Measurements from ENCODE around the gene SPP1. TPM values are rescaled to one million over a fixed set of nuclear protein-coding genes. Genes with fewer than 3 reads are reported as not detected.

The SPP1 gene
- 3.7 and 11.1 TPM in 2 replicates for total RNA-seq
- long read RNA-seq, transcript SPP1-203 (7 exons, 1,473 nt): major isoform, 27 of 32 reads
- long read RNA-seq, partial matches to known transcripts: 0 of 32 reads
- long read RNA-seq, other reads (novel, unspliced or antisense): 0 of 32 reads

- Mint-ChIP-seq H3K27ac (no peak within 1 kb of the TSS), H3K4me3 (ENCODE audit: low read depth) (no peak within 1 kb of the TSS), H3K36me3 (ENCODE audit: insufficient read depth) (no peaks in the 10 kb centered on the region), H3K9me3 (ENCODE audit: low read depth) (no peaks in the 10 kb centered on the region), H3K27me3 (peaks cover 20% of the 10 kb centered on the region), H3K4me1 (ENCODE audit: low read depth) (peaks cover 11% of the 10 kb centered on the region)
- no peak for TF ChIP-seq CTCF (IDR thresholded peaks at IDR 0.05; ENCODE audit: unreplicated experiment)
- no peak for DNase-seq (ENCODE audit: low spot score, unreplicated experiment)
Measured at GRCh38 chr4:87975466-87975865, at the start of gene SPP1. Gene SPP1 (plus strand): TSS chr4:87975714. CDS start chr4:87976896, 1,182 bp downstream.

GRCh38 chr4:87926554-87927098 is 48.9 kb upstream of the SPP1 start:
- Mint-ChIP-seq H3K4me1 (ENCODE audit: low read depth) (peaks cover 5% of the 10 kb centered on the region), H3K27me3 (peaks cover 30% of the 10 kb centered on the region), H3K4me3 (ENCODE audit: low read depth) (no peak overlapping the region), H3K27ac (no peak overlapping the region), H3K36me3 (ENCODE audit: insufficient read depth) (no peaks in the 10 kb centered on the region), H3K9me3 (ENCODE audit: low read depth) (peaks cover 8% of the 10 kb centered on the region)
- no peak for DNase-seq (ENCODE audit: low spot score, unreplicated experiment)
- TF ChIP-seq CTCF (IDR thresholded peaks at IDR 0.05; ENCODE audit: unreplicated experiment): no peak

GRCh38 chr4:87930629-87931028 is 44.9 kb upstream of the SPP1 start:
- DNase-seq (ENCODE audit: low spot score, unreplicated experiment): no peak
- no peak overlapping the region for H3K4me3 Mint-ChIP-seq (ENCODE audit: low read depth)
- H3K27ac Mint-ChIP-seq: no peak overlapping the region
- no peak for TF ChIP-seq CTCF (IDR thresholded peaks at IDR 0.05; ENCODE audit: unreplicated experiment)
- H3K36me3 Mint-ChIP-seq (ENCODE audit: insufficient read depth): no peaks in the 10 kb centered on the region
- peaks cover 8% of the 10 kb centered on the region for H3K27me3 Mint-ChIP-seq
- H3K4me1 Mint-ChIP-seq (ENCODE audit: low read depth): no peaks in the 10 kb centered on the region
- H3K9me3 Mint-ChIP-seq (ENCODE audit: low read depth): peaks cover 10% of the 10 kb centered on the region

GRCh38 chr4:87931932-87932331 is 43.6 kb upstream of the SPP1 start:
- no peak overlapping the region for H3K27ac Mint-ChIP-seq
- H3K27me3 Mint-ChIP-seq: peaks cover 10% of the 10 kb centered on the region
- no peak for DNase-seq (ENCODE audit: low spot score, unreplicated experiment)
- H3K36me3 Mint-ChIP-seq (ENCODE audit: insufficient read depth): no peaks in the 10 kb centered on the region
- no peak overlapping the region for H3K4me3 Mint-ChIP-seq (ENCODE audit: low read depth)
- TF ChIP-seq CTCF (IDR thresholded peaks at IDR 0.05; ENCODE audit: unreplicated experiment): no peak
- H3K9me3 Mint-ChIP-seq (ENCODE audit: low read depth): peaks cover 10% of the 10 kb centered on the region
- H3K4me1 Mint-ChIP-seq (ENCODE audit: low read depth): no peaks in the 10 kb centered on the region

GRCh38 chr4:87932718-87933141 is 42.8 kb upstream of the SPP1 start:
- no peak for TF ChIP-seq CTCF (IDR thresholded peaks at IDR 0.05; ENCODE audit: unreplicated experiment)
- Mint-ChIP-seq H3K36me3 (ENCODE audit: insufficient read depth) (no peaks in the 10 kb centered on the region), H3K27me3 (peaks cover 10% of the 10 kb centered on the region), H3K27ac (no peak overlapping the region), H3K4me1 (ENCODE audit: low read depth) (no peaks in the 10 kb centered on the region), H3K4me3 (ENCODE audit: low read depth) (no peak overlapping the region), H3K9me3 (ENCODE audit: low read depth) (peaks cover 10% of the 10 kb centered on the region)
- DNase-seq (ENCODE audit: low spot score, unreplicated experiment): no peak
